Epidermal melanocyte (primary cell): ENCODE results near the gene EPHB2.

Experiments
- DNase-seq: peaks from one replicate; pipeline ENCODE4 v3.0.0; 2011; ENCODE audit warnings: low spot score; ENCODE audit not compliant: insufficient read length

EPHB2 gene

DNA sequence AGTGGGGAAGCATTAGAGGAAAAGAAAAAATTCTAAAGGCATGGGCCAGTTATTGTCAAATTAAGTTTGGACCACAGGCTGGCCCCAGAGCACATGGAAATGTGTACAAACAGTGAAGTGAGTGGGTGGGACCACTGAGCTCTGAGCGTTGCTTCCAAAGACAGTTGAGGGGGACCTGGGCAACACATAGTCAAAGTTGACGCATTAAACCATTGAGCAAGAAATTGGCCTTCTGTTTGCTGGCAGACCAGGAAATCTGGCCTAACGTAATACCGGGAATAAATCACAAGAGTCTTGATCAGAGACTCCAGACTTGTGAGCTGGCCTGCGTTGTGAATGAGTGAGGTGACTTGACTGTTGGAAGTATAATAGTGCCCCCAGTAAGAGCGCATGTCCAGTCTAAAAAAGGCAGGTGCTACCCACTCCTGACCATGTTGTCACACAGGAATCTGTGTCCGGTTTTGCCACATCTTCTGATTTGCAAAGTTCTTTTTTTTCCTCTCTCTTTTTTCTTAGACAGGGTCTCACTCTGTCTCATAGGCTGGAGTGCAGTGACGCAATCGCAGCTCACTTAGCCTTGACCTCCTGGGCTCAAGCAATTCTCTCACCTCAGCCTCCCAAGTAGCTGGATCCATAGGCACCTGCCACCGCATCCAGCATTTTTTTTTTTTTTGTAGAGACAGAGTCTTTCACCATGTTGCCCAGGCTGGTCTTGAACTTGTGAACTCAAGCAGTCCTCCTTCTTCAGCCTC is 10.7 kb downstream of the EPHB2 start:
- DNase-seq = no peak

DNA sequence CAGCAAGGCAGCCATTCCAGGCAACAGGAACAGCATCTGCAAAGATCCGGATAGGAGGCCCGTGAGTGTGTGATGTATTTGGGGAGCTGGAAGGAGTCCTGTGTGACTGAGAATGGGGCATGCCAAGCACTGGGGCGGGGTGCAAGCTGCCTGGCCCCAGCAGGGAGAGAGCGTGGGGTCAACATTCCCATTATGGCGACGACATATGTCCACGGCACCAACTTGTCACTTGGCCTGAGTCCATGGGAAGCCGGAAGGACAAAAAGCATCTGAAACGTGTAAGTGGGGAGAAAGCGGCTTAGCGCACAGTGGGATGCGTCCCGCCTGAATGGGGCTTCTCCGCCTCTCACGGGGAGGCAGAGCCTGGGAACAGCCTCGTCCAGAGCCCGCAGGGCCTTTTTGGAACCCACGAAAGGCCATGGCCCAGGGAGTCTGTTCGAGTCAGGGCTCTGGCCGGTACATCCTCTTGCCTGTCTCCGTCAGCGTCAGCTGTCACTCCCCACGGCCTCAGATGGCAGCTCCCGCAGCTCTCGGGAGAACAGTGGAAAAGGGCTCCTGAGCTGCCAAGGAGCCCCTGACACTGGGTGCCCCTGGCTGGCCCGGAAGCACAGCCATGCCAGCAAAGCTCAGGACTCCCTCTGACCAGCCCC is 12.4 kb downstream of the EPHB2 start:
- DNase-seq = no peak

DNA sequence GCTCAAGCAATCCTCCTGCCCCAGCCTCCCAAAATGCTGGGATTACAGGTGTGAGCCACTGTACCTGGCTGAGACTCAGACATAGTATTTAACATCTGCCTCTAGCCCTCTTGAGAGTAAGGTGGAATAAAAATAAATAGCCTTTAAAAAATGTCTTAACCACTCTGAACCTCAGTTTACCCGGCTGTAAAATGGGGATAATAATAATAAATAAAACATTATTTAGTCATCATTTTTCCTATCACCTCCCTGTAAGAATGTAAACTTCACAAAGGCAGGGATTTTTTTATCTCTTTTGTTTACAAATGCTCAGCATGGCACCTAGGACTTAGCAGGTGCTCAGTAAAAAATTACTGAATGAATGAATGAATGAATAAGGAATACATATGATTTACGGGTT is 17.2 kb downstream of the EPHB2 start:
- no peak for DNase-seq

DNA sequence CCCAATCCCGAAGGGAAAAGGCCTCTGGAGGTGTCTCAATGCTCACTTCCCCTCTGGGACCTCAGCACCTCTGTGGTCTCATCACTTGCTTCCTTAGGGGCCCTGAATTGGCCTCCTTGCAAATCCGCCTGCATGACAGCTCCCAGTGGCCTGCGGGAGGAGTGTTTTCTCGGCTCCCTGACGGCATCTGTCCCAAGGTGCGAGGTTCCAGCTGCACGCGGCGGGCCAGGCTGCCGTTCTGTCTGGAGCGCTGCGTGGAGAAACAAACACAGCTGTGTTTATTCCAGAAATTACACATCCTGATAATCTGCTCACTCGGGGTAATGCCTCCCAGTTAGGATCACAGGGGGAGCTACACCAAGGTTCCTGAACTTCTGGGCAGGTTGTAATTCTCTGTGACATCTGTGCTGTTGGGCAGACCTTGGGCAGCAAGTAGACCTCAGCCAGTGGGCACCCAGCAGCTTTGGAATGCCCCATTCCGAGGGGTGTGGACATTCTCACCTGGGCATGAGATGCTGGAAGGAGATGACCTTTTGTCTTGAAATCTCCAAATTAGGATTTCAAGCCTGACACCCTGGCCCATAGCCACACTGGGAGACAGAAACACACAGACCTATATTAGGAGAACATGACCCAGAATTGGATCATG is 18.2 kb downstream of the EPHB2 start:
- no peak for DNase-seq

DNA sequence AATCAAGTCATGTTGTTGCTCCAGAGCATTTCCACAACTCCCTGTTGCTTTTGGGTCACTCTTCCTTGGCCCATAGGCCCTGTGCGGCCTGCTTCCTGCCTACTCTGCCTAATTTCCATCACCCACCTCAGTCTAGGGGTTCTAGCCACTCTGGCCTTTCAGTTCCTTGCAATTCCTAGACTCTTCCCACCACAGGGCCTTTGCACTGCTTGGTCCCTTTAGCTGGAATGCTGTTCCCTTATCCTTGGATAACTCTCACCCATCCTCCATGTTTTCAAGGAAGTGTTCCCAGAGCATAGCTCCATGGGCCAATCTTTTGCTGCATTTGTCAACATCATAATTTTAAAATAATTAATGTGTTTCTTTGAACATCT is 18.7 kb downstream of the EPHB2 start:
- no peak for DNase-seq

DNA sequence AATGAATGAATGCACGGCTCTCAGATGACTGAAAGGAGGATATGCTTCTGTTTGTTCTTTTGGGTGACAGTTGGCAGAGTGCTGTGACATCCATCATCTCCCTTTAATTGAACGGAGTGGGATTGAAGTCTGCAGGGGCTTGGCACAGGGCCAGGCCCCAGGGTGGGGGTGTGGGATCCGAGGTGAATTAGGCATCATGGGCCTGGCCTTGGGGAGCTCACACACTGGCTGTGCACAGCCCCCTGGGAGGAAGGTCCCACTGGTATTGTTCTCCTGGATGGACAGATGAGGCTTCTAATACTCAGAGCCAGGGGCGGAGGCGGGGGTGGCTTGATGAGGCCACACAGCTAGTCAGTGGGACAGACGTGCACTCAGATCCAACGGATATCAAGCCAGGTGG is 19.3 kb downstream of the EPHB2 start:
- DNase-seq = no peak

DNA sequence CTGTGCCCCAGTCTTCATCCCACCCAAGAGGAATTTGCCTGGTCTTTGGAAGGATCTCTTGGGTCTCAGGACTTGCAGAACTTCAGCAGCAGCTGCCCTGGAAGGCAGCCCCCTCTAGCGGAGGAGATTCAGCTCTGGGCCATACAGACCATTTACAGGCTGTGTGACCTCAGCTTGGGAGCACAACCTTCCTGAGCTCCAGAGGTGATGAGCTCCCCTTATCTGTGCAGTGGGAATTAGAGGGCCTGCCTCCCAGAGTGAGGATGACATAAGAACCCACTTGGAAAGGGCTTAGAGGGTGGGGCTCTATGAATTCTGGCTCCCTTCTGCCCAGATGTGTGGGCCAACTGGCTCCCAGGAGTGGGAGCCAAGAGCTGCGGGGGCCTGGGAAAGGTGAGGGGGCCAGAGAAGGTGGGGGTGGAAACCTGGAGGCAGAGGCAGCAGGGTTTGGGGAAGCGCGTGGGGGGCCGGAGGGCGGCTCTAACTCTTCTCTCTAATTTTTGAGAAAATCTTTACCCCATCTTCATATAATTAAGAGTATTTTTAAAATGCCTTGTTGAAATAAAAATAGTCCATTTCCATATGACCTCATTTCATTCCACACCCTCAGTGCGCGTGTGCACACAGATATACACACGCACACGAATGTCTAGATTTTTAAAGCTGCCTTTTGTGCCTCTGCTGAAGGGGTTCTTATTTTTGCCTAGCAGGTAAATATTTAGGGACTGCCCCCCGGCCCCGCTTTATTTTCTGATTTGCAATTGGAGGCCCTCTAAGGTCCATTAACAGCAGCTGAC is 21.5 kb downstream of the EPHB2 start:
- DNase-seq = no peak

DNA sequence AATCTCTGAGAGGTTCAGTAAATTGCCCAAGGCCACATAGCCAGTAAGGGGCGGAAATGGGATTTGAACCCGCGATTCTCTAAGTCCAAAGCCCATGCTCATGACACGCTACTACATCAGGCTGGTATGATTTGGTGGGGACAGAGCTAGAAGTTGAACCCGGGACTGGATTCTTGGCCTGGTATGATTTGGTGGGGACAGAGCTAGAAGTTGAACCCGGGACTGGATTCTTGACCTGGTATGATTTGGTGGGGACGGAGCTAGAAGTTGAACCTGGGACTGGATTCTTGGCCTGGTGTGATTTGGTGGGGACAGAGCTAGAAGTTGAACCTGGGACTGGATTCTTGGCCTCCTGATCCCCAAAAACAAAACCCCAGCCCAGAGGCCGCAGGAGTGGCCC is 23.0 kb downstream of the EPHB2 start:
- DNase-seq = no peak

DNA sequence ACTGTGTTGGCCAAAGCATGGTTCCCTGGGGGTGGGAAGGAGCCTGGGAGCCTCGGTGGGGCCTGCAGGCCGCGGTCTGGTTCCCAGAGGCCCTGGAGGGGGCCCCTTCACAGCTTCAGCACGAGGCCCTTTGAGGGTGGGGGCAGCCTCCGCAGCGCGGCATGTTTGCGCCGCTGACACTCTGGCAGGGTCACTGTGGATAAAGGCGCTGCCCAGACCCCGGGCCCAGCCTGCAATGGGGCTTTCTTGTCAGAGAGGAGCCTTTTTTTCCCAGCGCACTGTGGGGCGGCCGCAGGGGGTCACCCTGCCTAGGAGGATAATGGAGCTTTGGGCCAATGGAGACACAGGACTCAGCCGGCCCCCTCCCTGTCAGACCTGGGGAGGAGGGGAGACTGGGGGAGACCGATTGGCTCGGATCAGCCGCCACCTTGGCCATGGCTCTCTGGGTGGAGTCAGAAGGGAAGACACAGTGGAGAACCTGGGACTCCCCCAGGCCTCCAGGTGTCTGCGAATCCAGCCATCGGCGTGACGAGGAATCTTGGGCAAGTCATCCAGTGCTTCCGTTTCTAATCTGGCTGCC is 26.0 kb downstream of the EPHB2 start:
- no peak for DNase-seq

DNA sequence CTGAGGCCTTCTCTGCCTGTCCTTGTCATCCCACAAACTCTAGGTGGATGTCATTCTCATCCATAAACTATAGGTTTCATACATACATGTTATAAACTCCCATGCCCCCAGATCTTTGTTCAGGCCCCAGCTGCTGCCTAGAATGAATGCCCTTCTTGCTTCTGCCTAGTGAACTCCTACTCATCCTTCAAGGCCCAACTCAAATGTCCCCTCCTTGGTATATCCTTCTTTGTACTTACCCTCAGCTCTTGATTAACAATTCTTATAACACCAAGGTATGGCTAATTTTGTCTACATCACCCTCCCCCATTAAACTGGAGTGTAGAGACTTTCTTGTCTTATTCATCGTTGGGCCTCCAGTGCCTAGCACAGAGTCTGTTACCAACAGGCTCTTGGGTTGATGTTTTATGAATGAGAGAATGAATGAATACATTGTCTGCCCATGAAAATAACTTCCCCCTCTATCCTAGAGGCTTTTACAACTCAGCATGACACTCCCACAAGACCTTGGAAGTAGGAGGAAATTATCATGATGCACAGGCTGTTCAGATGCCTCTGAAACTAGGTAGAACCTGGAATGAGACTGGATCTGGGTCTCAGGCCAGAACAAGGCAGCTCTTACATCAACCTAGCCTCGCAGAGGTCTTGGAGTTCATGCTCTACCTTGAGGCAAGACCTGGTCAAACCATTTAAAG is 26.9 kb downstream of the EPHB2 start:
- DNase-seq = no peak

DNA sequence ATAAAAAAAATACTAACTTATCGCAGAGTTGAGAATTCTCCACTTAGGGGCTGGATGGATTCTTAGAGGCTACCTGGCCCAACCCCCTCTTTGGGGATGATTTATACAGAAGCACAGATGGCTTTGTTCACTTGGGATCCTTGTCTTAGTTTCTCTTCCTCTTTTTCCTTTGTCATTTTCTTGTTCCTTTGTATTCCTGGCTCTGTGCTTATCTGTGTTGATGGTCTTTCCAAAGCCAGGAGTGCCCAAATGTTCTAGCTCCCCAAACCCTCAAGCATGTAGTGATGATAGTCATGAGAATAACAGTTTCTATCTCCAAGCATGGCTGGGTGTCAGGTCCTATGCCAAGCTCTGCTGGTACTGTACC is 27.4 kb downstream of the EPHB2 start:
- no peak for DNase-seq

DNA sequence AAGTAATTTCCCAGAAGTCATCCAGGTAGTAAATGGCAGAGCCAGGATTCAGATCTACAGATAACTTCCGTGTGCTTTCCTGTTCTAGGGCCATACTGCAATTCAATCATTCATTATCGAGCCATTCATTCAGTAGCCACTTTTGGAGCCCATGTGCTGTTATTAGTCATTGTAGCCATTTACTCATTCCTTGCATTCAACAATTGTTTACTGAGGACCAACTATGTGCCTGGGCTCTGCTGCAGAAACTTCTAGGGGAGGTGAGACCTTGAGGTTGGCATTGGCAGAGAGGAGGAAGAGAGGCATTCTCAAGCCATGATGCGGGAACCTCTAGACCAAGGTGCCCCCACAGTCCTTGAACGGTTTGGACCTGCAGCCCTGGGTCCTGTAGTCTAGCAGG is 27.9 kb downstream of the EPHB2 start:
- no peak for DNase-seq

DNA sequence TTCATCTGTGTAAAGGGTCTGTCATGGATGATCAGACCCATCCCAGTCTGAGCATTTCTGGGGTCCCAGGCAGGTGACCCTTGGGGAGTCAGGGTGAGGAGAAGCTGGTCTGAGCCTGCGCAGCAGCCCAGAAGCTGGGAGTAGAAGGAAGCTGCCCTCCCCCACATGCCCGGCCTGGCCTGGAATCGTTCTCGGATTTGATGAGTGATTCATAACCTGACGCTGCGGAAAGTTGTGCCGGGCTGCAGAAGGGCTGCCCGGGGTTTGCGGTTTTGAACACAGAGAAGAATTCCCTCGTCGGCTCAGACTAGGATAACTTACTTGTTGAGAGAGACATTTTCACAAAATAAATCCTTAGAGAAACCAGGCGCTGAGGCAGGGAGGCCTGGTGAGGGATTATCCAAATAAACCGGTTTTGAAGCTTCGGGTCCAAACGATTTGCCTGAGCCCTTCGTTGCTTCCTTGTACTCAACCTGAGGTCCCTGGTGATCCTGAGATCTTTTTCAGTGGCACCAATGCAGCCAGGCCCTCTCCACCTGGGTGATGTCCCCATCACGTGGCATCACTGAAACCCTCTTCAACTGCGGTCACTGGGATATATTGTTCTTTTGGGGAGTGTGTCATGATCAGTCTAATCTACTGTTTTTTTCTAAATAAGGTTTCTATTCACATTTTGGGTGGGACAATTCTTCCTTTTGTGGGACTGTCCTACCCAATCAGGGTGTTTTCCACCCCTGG is 29.2 kb downstream of the EPHB2 start:
- DNase-seq = no peak

DNA sequence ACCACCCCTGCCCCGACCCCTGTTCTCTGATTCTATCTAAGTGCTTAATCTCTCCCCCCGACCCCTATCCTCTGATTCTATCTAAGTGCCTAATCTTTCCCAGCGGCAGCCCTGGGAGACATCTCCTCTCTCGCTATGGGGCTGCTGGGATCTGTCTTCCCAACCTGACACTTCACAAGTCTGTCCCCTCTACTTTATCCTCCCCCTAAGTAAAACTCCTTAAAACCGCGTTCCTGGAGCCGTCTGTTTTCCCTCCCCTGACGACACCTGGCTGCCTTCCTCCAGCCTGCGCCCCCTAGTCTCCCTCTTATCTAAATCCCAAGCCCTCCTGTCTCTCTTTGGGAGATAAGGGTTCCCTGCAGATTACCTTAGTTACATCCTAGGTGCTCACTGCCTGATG is 30.5 kb downstream of the EPHB2 start:
- DNase-seq = no peak

DNA sequence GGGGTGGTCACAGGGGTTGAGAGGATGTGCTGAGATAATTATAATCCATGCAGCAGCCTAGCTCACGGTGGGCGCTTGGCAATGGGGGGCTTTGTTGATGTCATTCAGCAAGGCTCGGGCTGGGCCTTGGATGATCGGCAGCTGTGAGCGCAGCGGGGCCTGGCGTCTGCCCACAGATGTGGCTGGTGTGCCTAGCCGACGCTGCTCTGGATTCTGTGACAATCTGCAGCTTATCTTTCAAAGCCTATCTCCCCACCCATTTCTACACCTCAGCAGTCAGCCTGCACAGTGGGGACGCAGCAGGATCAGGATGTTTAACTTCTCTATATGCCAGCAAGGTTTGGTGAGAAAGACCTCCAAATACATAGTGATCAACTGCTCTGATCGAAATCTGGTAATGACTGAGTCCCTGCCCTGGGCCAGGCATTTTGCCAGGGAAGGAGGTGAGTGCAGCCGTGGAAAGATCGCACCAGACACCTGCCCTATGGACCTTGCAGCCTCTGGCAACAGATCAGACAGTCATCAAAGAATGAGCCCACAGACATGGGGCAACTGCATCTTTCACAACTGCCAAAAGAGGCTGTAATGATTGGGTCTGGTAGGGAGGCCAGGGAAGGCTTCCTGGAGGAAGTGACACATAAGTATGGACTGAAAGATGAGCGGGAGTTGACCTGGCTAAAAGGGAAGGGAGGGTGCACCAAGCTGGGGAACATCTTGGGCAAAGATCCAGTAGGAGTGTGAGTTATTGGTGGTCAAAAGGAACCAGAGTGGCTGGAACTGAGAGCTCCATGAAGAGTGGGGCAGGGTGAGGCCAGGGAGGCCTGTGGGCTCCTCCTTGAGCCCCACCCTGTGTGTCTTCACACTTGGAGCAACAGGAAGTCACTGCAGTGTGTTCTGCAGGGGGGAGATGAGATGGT is 35.3 kb downstream of the EPHB2 start:
- DNase-seq = no peak

DNA sequence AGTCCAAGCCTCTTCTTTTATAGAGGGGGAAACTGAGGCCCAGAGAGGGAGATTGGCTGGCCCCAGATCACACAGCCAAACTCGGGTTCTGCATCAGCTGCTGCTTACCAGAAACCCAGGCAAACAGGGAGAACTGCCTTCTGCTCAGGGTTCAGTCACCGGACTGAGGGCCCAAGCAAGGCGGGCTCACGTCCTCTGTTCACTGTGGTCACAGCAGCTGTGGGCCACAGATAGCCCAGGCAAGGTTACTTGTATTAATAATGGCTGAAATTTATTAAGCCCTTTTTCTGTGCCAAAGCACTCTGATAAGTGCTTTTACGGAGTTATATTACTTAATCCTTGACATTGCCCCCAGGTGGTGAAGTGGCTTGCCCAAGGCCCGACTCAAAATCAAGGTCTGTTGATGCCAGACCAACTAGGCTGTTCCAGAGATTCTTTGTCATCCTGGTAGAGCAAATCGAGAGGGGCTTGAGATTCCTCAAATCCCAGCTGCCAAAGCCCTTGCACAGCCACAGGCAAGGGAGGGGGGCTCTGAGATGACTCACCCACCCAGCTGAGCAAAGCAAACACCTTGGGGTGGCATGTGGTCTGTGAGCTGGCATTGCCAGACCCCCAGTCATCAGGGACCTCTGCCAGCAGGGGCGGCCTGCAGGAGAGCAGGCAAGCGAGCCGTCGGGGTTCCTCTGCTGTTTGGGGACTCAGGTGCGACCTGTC is 36.5 kb downstream of the EPHB2 start:
- no peak for DNase-seq

DNA sequence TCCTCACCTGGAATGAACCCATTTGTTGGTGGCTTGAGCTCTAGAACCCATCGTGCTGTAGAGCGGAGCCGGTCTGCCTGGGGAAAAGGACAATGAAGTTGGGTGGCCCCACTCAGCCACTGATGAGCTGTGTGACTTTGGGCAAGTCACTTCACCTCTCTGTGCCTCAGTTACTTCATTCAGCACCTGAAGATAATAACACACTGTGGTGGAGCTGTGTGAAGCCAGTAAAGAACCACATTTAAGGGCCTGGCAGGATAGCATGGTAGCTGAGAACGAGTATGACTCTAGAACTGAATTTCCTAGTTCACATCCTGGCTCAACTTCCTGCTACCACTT is 37.1 kb downstream of the EPHB2 start:
- no peak for DNase-seq

DNA sequence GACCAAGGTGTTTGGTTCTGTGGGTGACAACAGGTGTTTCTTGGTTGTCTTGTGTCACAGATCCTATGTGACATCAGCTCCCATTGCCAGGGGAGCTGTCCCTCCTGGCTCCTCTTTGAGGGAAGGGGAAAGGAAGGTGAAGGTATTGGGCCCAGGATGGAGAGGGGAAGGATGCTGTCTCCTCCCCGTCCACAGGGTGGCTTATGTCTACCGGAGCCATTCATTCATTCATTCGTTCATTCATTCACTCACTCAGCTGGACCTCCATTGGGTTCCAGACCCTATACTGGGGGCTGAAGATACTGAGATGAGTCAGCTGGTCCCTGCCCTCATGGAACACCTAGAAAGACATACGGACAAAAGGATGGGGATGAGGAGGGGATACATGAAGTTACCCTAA is 38.9 kb downstream of the EPHB2 start:
- no peak for DNase-seq
